RWPE2 (cell line): ENCODE measurements around the gene KCTD11.
A peak's percentile ranks its signal among the peaks of the same experiment; 100 is the strongest.
"Not testable (repeated sequence)": the region's sequence is repeated elsewhere in the genome, so short reads cannot be mapped to it uniquely, and the experiment has no call there.

Experiments
- ATAC-seq: fragments of 200-7000 bp; cut with Tn5 transposase; 3 replicates; pipeline ENCODE4 v1.9.1; 2021; ENCODE audit warnings: low read depth
- DNase-seq: peaks from one replicate; pipeline ENCODE4 v3.0.0-alpha.2; 2020; ENCODE audit warnings: low spot score
- H3K27ac ChIP-seq: fragments of 450-650 bp; 2 replicates; pipeline ENCODE4 v1.5.1; 2017; ENCODE audit warnings: mild to moderate bottlenecking; ENCODE audit not compliant: poor library complexity, severe bottlenecking
- H3K27me3 ChIP-seq: fragments of 250-450 bp; sonication (Bioruptor Pico); 2 replicates; pipeline ENCODE4 v1.5.1; 2021; ENCODE audit warnings: mild to moderate bottlenecking, moderate library complexity; ENCODE audit not compliant: insufficient read depth, poor library complexity, severe bottlenecking
- H3K36me3 ChIP-seq: fragments of 250-450 bp; sonication (Bioruptor Pico); 2 replicates; pipeline ENCODE4 v1.5.1; 2020; ENCODE audit warnings: low read depth, mild to moderate bottlenecking, moderate library complexity
- H3K4me1 ChIP-seq: fragments of 250-450 bp; sonication (Bioruptor Pico); 2 replicates; pipeline ENCODE4 v1.5.1; 2021; ENCODE audit warnings: mild to moderate bottlenecking, moderate library complexity; ENCODE audit not compliant: insufficient read depth, poor library complexity, severe bottlenecking
- H3K4me3 ChIP-seq: fragments of 250-450 bp; sonication (Bioruptor Pico); 2 replicates; pipeline ENCODE4 v1.5.1; 2021; ENCODE audit warnings: mild to moderate bottlenecking, moderate library complexity; ENCODE audit not compliant: severe bottlenecking
- H3K9me3 ChIP-seq: fragments of 250-450 bp; sonication (Bioruptor Pico); 2 replicates; pipeline ENCODE4 v1.5.1; 2021; ENCODE audit warnings: mild to moderate bottlenecking, moderate library complexity; ENCODE audit not compliant: severe bottlenecking
- TF ChIP-seq, protein P1 (sequence below): fragments of 450-650 bp; IDR thresholded peaks from one replicate; pipeline ENCODE4 v1.5.1; 2017; ENCODE audit warnings: mild to moderate bottlenecking, moderate library complexity; ENCODE audit not compliant: poor library complexity, severe bottlenecking

Gene KCTD11

DNA sequence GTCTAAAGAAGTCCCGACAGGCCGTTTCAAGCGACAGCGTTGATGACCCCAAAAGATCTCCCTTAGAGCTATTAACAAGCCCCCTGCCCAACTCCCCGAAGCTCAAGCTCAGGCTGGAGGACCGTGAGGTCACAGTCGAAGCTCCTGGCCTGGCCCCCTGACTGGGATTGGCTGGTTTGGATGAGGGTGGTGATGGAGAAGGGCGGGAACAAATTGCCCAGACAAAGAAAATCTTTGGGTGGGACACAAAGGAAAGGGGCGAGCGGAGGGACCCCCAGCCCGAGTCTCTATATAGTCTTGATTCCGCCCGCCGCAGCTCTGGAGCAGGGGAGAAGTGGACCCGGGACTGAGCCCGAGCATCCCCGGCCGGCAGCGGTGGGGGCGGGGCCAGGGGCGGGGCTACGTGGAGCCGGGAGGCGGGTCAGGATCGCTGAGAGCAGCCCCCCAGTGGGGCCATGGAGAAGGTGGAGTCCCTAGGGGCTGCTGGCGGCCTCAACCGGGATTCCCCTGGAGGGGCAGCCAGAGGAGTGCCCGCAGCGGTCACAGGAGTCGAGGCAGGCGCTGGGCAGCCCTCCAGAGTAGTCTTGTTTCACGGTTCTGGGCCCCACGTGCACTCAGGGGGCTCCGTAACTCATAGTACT, 21.8 kb upstream of the KCTD11 start:
- H3K4me3 ChIP-seq: peak overlapping the region; percentile 56
- H3K4me1 ChIP-seq: no peaks in the 10 kb centered on the region
- H3K27me3 ChIP-seq: no peaks in the 10 kb centered on the region
- peak; percentile 79 for ATAC-seq
- H3K9me3 ChIP-seq: no peaks in the 10 kb centered on the region
- peaks cover 9% of the 10 kb centered on the region for H3K36me3 ChIP-seq
- DNase-seq: peak; percentile 84
- peak overlapping the region; percentile 60 for H3K27ac ChIP-seq
- TF ChIP-seq, protein P1, sequence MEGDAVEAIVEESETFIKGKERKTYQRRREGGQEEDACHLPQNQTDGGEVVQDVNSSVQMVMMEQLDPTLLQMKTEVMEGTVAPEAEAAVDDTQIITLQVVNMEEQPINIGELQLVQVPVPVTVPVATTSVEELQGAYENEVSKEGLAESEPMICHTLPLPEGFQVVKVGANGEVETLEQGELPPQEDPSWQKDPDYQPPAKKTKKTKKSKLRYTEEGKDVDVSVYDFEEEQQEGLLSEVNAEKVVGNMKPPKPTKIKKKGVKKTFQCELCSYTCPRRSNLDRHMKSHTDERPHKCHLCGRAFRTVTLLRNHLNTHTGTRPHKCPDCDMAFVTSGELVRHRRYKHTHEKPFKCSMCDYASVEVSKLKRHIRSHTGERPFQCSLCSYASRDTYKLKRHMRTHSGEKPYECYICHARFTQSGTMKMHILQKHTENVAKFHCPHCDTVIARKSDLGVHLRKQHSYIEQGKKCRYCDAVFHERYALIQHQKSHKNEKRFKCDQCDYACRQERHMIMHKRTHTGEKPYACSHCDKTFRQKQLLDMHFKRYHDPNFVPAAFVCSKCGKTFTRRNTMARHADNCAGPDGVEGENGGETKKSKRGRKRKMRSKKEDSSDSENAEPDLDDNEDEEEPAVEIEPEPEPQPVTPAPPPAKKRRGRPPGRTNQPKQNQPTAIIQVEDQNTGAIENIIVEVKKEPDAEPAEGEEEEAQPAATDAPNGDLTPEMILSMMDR: no peak

DNA sequence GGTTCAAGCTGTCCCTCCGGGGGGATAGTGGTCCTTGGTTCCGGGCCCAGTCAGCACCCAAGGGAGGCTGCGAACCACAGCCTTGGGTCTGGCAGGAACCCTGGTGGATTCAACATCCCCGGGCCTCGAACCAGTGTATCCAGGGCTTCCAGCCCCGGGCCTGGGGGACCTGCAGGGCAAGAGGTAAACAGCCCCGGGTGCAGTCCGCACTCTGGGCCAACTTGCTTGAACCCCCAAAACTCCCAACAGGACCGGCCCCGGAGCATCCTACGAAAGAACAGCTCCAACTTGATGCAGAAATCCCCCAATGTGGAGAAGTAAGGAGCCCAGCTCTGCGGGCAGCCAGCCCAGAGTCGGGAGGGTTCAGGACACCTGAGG, 21.3 kb upstream of the KCTD11 start:
- ATAC-seq (no peak), DNase-seq (peak; percentile 47)
- Histone ChIP-seq H3K36me3 (peaks cover 5% of the 10 kb centered on the region), H3K27me3 (no peaks in the 10 kb centered on the region), H3K4me1 (no peaks in the 10 kb centered on the region), H3K4me3 (peak overlapping the region; percentile 56), H3K9me3 (no peaks in the 10 kb centered on the region), H3K27ac (peak overlapping the region; percentile 60)
- TF ChIP-seq, protein P1: no peak

DNA sequence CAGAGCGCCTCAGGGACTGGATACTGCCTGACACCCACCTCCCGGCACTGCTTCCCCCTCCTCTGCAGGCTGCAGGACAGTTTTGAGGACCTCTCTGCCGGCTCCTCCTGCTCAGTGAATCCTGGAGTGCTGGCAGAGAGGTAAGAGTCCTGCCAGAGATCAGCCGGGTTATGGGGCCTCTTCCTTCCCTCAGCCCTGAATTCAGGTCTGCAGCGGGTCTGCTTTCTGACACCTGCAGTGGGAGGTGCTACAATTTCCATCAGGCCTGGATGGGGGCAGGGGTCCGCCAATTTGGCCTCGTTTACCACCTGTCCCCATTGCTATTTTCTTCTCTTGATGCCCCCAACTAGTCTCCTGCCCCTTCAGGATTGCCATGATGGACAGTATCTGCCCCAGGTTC, 19.9 kb upstream of the KCTD11 start:
- DNase-seq: peak; percentile 29
- ATAC-seq: no peak
- TF ChIP-seq, protein P1: no peak
- H3K36me3 ChIP-seq: no peaks in the 10 kb centered on the region
- no peaks in the 10 kb centered on the region for H3K27me3 ChIP-seq
- H3K4me1 ChIP-seq: no peaks in the 10 kb centered on the region
- no peak overlapping the region for H3K4me3 ChIP-seq
- no peak overlapping the region for H3K27ac ChIP-seq
- H3K9me3 ChIP-seq: no peaks in the 10 kb centered on the region

DNA sequence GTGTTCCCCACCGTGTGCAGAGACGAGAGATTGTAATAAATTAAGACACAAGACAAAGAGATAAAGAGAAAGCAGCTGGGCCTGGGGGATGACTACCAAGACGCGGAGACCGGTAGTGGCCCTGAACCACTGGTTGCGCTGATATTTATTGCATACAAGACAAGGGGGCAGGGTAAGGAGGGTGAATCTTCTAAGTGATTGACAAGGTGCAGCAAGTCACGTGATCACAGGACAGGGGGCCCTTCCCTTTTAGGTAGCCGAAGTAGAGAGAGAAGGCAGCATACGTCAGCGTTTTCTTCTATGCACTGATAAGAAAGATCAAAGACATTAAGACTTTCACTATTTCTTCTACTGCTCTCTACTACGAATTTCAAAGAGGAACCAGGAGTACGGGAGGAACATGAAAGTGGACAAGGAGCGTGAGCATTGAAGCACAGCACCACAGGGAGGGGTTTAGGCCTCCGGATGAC, 19.3 kb upstream of the KCTD11 start:
- not testable (repeated sequence) for H3K27ac ChIP-seq, ATAC-seq, H3K27me3 ChIP-seq, H3K9me3 ChIP-seq, H3K36me3 ChIP-seq, H3K4me3 ChIP-seq, DNase-seq, H3K4me1 ChIP-seq

DNA sequence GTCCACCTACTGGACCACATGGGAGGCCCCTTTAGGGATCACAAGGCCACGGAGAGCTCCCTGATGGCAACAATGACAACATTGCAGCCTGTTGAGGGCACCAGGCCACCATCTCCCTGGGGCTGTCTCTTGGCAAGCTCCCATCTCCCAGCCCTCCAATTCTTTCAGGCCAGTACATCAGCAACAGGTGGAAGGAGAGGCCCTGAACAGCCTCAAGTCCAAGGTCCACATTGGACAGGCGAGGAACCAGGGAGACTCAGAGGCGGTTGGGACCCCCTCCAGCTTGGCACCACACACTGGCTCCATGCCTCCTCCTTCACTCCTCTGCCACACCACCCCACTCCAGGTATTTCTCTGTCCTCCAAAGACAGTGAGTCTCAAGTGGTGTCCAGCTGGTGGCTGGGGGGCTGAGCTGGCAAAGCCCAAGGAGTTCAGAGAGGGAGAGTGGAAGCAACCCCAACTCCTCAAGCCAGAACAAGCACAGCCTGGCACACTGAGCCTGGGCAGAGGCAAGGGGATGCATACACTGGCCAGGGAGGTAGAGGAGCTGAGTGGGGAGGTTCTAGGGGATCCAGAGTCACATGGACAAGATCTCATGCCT, 16.9 kb upstream of the KCTD11 start:
- Histone ChIP-seq H3K4me3 (no peak overlapping the region), H3K4me1 (no peaks in the 10 kb centered on the region), H3K27ac (no peak overlapping the region), H3K36me3 (no peaks in the 10 kb centered on the region), H3K27me3 (no peaks in the 10 kb centered on the region), H3K9me3 (no peaks in the 10 kb centered on the region)
- ATAC-seq: no peak
- TF ChIP-seq, protein P1: no peak
- no peak for DNase-seq

DNA sequence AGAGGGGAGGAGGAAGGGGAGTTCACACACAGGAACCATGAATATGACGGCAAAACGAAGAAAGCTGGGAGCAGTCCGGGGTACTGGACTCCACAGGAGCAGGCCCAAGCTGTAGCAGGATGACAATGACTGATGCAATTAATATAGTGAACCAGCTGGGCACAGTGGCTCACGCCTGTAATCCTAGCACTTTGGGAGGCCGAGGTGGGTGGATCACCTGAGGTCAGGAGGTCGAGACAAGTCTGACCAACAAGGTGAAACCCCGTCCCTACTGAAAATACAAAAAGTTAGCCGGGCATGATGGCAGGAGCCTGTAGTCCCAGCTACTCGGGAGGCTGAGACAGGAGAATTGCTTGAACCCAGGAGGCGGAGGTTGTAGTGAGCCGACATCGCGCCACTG, 16.2 kb upstream of the KCTD11 start:
- not testable (repeated sequence) for H3K4me3 ChIP-seq, ATAC-seq, H3K36me3 ChIP-seq

More for the DNA sequence above, 16.2 kb upstream of the KCTD11 start:
- DNase-seq, H3K4me1 ChIP-seq, H3K9me3 ChIP-seq, H3K27me3 ChIP-seq, H3K27ac ChIP-seq: not testable (repeated sequence)
